ENCODE data around the gene KLLN.

Gene KLLN

DNA sequence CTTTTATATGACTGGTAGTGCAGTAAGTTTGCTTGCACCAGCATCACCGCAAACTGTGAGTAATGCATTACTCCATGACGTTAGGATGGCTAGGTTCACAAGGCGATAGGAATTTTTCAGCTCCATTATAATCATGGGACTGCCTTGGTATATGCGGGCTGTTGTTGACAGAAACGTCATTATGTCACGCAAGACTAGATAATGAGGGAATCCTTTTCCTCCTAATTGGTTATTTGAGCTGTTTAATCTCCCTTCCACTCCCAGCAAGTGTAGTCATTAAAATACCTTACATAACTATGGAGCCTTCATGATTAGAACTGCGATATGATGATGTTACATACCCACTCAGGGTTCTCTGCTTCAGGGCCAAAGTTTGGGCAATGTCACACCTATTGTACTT lies 17.3 kb downstream of the KLLN start:
- H3K27me3 ChIP-seq (ENCODE audit: insufficient read depth, insufficient read length), result no peaks in the 10 kb centered on the region
- DNase-seq (ENCODE audit: low read depth, low spot score), result no peak
- no peaks in the 10 kb centered on the region for H3K9me3 ChIP-seq (ENCODE audit: insufficient read depth, low read length)
- TF ChIP-seq SUZ12 (IDR thresholded peaks at IDR 0.05; ENCODE audit: extremely low read depth, insufficient read depth, insufficient read length) (no peak), ZNF274 (IDR thresholded peaks at IDR 0.05; ENCODE audit: low read depth, low read length) (no peak), YY1 (IDR thresholded peaks at IDR 0.05; ENCODE audit: insufficient read depth, insufficient read length) (no peak)
- no peaks in the 10 kb centered on the region for H3K4me1 ChIP-seq (ENCODE audit: insufficient read depth, insufficient read length)
- H3K36me3 ChIP-seq (ENCODE audit: insufficient read depth, insufficient read length, low read length), result no peaks in the 10 kb centered on the region
- no peak overlapping the region for H3K9ac ChIP-seq (ENCODE audit: insufficient read length, low read depth)
- H3K4me3 ChIP-seq (ENCODE audit: insufficient read length, low read depth), result no peak overlapping the region

DNA sequence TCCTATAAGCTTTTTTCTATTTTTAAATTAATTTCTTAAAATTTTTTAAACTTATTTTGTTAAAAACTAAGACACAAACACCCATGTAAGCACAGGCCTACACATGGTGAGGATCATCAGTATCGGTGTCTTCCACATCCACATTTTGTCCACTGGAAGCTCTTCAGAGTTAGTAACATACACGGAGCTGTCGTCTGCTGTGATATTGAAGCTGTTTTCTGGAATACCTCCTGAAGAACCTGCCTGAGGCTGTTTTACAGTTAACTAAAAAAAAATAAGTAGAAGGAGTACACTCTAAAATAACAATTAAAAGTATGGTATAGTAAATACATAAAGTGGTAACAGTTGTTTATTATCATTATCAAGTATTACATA lies 17.7 kb downstream of the KLLN start:
- Histone ChIP-seq H3K36me3 (ENCODE audit: insufficient read depth, insufficient read length, low read length) (no peaks in the 10 kb centered on the region), H3K4me1 (ENCODE audit: insufficient read depth, insufficient read length) (no peaks in the 10 kb centered on the region), H3K4me3 (ENCODE audit: insufficient read length, low read depth) (no peak overlapping the region), H3K9ac (ENCODE audit: insufficient read length, low read depth) (no peak overlapping the region), H3K27me3 (ENCODE audit: insufficient read depth, insufficient read length) (no peaks in the 10 kb centered on the region), H3K9me3 (ENCODE audit: insufficient read depth, low read length) (no peaks in the 10 kb centered on the region)
- TF ChIP-seq SUZ12 (IDR thresholded peaks at IDR 0.05; ENCODE audit: extremely low read depth, insufficient read depth, insufficient read length) (no peak), YY1 (IDR thresholded peaks at IDR 0.05; ENCODE audit: insufficient read depth, insufficient read length) (no peak), ZNF274 (IDR thresholded peaks at IDR 0.05; ENCODE audit: low read depth, low read length) (no peak)
- no peak for DNase-seq (ENCODE audit: low read depth, low spot score)

DNA sequence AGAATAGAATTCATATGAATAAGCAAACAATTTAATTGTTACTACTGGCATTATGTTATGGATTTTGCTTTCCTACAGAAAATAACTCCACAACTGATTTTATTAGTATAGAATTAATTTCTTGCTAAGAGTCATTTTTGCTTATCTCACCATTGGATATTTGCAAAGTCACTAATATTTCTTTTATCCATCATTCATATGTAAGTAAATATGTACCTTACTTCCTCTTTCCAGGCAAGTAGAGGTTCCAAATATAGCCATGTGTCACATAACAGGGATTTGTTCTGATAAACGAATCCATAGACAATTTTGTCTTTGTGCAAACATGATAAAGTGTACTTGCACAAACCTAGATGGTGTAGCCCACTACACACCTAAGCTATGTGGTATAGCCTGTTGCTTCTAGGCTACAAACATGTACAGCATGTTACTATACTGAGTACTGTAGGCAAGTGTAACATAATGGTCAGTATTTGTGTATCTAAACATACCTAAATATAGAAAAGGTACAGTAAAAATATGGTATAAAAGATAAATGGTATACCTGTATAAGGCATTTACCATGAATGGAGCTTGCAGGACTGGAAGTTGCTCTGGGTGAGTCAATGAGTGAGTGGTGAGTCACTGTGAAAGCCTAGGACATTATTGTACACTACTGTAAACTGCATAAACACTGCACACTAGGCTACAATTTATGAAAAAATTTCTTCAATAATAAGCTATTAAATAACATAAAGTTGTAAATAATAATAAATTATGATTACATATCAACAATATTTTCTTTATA lies 18.3 kb downstream of the KLLN start:
- no peaks in the 10 kb centered on the region for H3K4me1 ChIP-seq (ENCODE audit: insufficient read depth, insufficient read length)
- H3K9me3 ChIP-seq (ENCODE audit: insufficient read depth, low read length), result no peaks in the 10 kb centered on the region
- H3K9ac ChIP-seq (ENCODE audit: insufficient read length, low read depth), result no peak overlapping the region
- no peak for TF ChIP-seq SUZ12 (IDR thresholded peaks at IDR 0.05; ENCODE audit: extremely low read depth, insufficient read depth, insufficient read length)
- TF ChIP-seq ZNF274 (IDR thresholded peaks at IDR 0.05; ENCODE audit: low read depth, low read length), result no peak
- TF ChIP-seq YY1 (IDR thresholded peaks at IDR 0.05; ENCODE audit: insufficient read depth, insufficient read length), result no peak
- no peak overlapping the region for H3K4me3 ChIP-seq (ENCODE audit: insufficient read length, low read depth)
- H3K36me3 ChIP-seq (ENCODE audit: insufficient read depth, insufficient read length, low read length), result no peaks in the 10 kb centered on the region
- H3K27me3 ChIP-seq (ENCODE audit: insufficient read depth, insufficient read length), result no peaks in the 10 kb centered on the region
- DNase-seq (ENCODE audit: low read depth, low spot score), result no peak

DNA sequence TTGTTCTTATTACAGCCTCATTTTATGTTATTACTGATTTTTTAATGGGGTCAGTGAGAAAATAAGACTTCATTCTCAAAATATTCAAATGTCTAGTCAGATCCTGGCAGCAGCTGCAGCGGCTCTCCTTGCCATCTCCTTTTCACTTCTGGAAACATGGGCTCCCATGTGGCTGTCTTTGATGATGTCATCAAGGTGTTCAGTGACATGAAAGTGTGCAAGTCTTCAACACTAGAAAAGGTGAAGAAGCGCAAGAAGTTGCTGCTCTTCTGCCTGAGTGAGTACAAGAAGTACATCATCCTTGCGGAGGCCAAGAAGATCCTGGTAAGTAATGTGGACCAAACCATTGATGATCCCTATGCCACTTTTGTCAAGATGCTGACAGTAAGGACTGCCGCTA lies 19.6 kb downstream of the KLLN start:
- no peak for TF ChIP-seq YY1 (IDR thresholded peaks at IDR 0.05; ENCODE audit: insufficient read depth, insufficient read length)
- no peak for TF ChIP-seq SUZ12 (IDR thresholded peaks at IDR 0.05; ENCODE audit: extremely low read depth, insufficient read depth, insufficient read length)
- no peak for TF ChIP-seq ZNF274 (IDR thresholded peaks at IDR 0.05; ENCODE audit: low read depth, low read length)
- Histone ChIP-seq H3K27me3 (ENCODE audit: insufficient read depth, insufficient read length) (no peaks in the 10 kb centered on the region), H3K9ac (ENCODE audit: insufficient read length, low read depth) (no peak overlapping the region), H3K36me3 (ENCODE audit: insufficient read depth, insufficient read length, low read length) (no peaks in the 10 kb centered on the region), H3K9me3 (ENCODE audit: insufficient read depth, low read length) (no peaks in the 10 kb centered on the region), H3K4me1 (ENCODE audit: insufficient read depth, insufficient read length) (no peaks in the 10 kb centered on the region), H3K4me3 (ENCODE audit: insufficient read length, low read depth) (no peak overlapping the region)
- DNase-seq (ENCODE audit: low read depth, low spot score), result no peak

DNA sequence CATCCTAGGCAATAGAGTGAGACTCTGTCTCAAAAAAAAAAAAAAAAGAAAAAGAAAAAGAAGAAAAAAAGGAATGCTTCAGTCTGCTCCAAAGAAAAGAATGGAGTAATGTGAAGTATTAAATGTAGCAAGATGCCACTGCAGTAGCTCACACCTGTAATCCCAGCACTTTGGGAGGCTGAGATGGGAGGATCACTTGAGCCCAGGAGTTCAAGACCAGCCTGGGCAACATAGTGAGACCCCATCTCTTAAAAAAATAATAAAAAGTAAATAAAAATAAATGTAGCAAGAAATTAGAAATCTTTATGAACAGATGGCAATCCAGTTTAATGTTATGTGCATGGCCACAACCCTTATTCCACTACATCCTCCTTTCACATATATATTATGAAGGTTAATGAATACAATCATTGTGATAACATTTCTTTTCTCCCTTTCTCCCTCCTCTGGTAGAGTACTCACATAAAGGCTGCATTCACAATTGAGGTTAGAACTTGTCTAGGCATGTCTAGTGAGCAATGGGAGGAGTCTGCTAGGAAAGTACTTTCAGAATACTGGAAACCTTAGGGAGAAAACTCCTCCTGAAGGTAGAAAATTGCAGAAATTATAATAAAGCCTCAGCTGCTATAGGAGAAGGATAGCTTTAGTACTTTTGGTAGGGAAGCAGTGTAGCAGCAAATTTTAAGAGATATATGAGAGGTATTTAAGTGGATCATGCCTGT lies 20.4 kb downstream of the KLLN start:
- TF ChIP-seq SUZ12 (IDR thresholded peaks at IDR 0.05; ENCODE audit: extremely low read depth, insufficient read depth, insufficient read length) (no peak), YY1 (IDR thresholded peaks at IDR 0.05; ENCODE audit: insufficient read depth, insufficient read length) (no peak), ZNF274 (IDR thresholded peaks at IDR 0.05; ENCODE audit: low read depth, low read length) (no peak)
- Histone ChIP-seq H3K4me1 (ENCODE audit: insufficient read depth, insufficient read length) (no peaks in the 10 kb centered on the region), H3K27me3 (ENCODE audit: insufficient read depth, insufficient read length) (no peaks in the 10 kb centered on the region), H3K9me3 (ENCODE audit: insufficient read depth, low read length) (no peaks in the 10 kb centered on the region), H3K9ac (ENCODE audit: insufficient read length, low read depth) (no peak overlapping the region), H3K4me3 (ENCODE audit: insufficient read length, low read depth) (no peak overlapping the region), H3K36me3 (ENCODE audit: insufficient read depth, insufficient read length, low read length) (no peaks in the 10 kb centered on the region)
- DNase-seq (ENCODE audit: low read depth, low spot score), result no peak

DNA sequence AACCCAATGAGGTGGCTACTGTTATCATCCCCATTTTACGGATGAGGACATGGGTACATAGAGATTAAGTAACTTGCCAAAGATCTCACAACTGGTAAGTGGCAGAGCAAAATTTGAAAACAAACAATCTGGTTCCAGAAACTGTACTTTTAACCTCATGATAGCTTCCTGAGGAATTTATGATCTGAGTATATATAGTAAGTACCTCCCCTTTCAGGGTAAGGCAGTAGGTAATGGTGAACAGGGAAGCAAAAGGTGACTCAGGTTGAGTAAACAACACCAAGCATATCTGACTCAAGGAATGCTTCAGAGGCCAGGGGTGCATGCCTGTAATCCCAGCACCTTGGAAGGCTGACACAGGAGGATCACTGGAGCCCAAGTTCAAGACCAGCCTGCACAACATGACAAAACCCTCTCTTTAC lies 21.1 kb downstream of the KLLN start:
- no peak for TF ChIP-seq YY1 (IDR thresholded peaks at IDR 0.05; ENCODE audit: insufficient read depth, insufficient read length)
- no peak for TF ChIP-seq ZNF274 (IDR thresholded peaks at IDR 0.05; ENCODE audit: low read depth, low read length)
- no peak for TF ChIP-seq SUZ12 (IDR thresholded peaks at IDR 0.05; ENCODE audit: extremely low read depth, insufficient read depth, insufficient read length)
- no peak overlapping the region for H3K9ac ChIP-seq (ENCODE audit: insufficient read length, low read depth)
- H3K9me3 ChIP-seq (ENCODE audit: insufficient read depth, low read length), result no peaks in the 10 kb centered on the region
- no peaks in the 10 kb centered on the region for H3K36me3 ChIP-seq (ENCODE audit: insufficient read depth, insufficient read length, low read length)
- no peaks in the 10 kb centered on the region for H3K4me1 ChIP-seq (ENCODE audit: insufficient read depth, insufficient read length)
- no peaks in the 10 kb centered on the region for H3K27me3 ChIP-seq (ENCODE audit: insufficient read depth, insufficient read length)
- DNase-seq (ENCODE audit: low read depth, low spot score), result no peak
- H3K4me3 ChIP-seq (ENCODE audit: insufficient read length, low read depth), result no peak overlapping the region

DNA sequence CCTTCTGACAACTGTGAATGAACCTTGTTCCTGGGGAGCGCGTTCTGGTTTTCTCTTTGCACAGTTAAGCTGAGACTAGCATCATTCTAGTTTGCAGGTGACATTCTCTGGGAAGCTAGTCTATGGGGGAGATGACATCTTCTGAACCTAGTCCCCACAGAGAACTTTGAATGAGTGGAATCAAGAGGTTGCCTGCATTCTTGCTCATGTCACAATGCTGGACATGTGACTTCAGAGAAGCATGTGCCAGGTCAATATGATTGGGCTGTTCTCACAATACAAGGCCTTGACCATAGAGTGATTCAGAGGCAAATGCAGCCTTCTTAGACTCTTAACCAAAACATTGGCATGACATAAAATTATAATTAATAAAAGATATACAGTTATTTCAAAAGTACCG lies 22.1 kb downstream of the KLLN start:
- DNase-seq (ENCODE audit: low read depth, low spot score), result no peak
- Histone ChIP-seq H3K9ac (ENCODE audit: insufficient read length, low read depth) (no peak overlapping the region), H3K27me3 (ENCODE audit: insufficient read depth, insufficient read length) (no peaks in the 10 kb centered on the region), H3K9me3 (ENCODE audit: insufficient read depth, low read length) (no peaks in the 10 kb centered on the region), H3K4me1 (ENCODE audit: insufficient read depth, insufficient read length) (no peaks in the 10 kb centered on the region), H3K4me3 (ENCODE audit: insufficient read length, low read depth) (no peak overlapping the region), H3K36me3 (ENCODE audit: insufficient read depth, insufficient read length, low read length) (no peaks in the 10 kb centered on the region)
- TF ChIP-seq ZNF274 (IDR thresholded peaks at IDR 0.05; ENCODE audit: low read depth, low read length) (no peak), YY1 (IDR thresholded peaks at IDR 0.05; ENCODE audit: insufficient read depth, insufficient read length) (no peak), SUZ12 (IDR thresholded peaks at IDR 0.05; ENCODE audit: extremely low read depth, insufficient read depth, insufficient read length) (no peak)

Data from NT2/D1 (cell line).